CD4-positive, alpha-beta T cell treated with Interleukin-4 for 1 hour (primary cell): Measurements from ENCODE around the gene PSG1.
"Not testable (repeated sequence)": the region's sequence is repeated elsewhere in the genome, so short reads cannot be mapped to it uniquely, and the experiment has no call there.

Source experiments
- DNase-seq, 2 donors: peaks; one replicate each; pipeline ENCODE4 v3.0.0-alpha.2; 2020 to 2022

PSG1 gene

DNA sequence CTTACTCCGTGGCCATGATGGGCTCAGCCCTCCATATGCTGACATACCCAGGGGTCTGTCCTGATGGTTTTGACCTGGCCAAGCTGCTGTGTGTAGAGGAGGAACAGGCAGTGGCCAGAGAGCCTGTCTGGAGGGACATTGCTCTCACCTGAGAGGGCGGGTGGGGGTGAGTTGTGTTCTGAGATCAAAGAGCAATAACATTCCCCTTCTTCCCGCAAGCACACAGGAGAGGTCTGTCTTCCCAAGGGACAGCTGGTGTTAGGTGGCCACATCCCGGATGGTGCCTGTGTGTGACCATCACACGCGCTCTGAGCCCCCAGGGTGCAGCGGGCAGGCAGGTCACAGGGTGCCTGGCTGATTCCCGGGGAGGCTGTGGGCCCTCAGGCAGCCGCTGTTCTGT is 1.1 kb upstream of the PSG1 start:
- DNase-seq: not testable (repeated sequence)

DNA sequence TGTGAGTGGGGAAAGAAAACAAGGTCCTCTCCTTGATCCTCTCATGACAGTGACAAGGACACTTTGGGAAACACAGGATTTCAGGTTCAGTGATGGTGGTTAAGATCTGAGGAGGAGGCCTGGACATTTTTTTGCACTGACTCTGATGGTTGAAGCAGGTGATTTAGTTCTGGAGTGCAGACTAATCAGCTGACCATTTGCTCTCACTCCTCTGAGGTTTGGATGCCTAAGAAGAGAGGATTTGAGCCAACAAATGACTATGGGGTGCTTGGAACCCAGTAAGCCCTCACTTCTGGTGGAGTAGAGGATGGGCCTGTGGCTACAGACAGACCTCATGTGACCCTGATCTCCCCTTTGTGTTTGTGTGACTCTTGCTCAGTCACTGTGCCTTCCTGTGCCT is 2.9 kb downstream of the PSG1 start:
- DNase-seq: not testable (repeated sequence)

DNA sequence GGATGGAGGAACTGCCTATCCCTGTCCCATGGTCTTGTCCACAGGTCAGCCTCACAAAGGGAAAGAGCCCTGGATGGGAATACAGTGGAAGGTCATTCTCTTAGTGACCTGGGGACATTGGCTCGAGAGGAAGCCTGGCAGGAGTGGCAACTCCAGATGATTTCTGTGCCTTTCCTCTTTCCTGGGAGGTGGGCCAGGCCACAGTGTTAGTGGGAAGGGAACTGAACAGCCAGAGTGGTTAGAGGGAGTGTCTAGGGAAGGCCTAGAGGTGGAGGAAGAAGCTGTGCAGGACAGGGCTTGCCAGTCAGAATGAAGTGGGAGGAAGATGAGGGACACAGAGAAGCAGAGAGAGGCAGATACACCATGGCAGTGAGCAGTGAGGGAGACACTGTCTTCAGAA is 3.6 kb downstream of the PSG1 start:
- not testable (repeated sequence) for DNase-seq

DNA sequence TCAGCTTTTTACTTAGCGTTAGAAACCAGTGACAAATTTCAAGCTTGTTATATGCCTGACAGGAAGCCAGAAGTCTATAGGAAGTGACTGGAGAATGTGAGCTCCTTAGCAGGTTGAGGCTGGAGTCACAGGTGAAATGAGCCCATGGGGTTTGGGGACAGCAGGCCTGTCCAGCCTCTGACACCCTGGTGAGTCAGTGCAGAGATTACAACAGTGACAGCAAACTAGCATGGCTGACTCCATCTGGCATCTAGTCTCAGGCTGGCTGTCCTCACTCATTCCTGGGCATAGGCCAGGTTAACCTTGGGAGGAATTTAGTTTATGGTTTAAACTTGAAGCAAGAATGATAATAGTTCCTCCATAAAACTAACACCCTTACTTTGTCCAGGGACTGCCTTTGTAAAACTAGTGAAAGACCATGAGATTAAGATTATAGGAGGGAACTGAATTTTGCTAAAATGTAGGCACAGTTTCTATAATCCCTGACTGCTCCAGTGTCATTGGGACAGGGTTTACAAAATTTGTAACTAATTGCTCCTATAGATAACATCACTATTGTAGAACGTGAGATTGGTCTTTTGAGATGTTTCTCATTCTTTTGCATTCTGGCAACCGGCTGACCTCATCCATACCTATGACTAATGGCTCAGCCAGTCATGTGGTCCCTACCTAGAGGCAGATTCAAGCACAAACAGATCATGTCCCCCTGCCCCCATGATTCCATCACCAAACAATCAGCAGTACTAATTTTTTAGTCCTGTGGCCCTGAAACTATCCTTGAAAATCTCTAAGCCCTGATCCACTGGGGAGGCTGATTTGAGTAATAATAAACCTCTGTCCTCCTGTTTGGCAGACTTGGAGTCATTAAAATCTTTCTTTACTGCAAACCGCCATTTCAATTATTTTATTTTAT is 4.4 kb downstream of the PSG1 start:
- DNase-seq: not testable (repeated sequence)

DNA sequence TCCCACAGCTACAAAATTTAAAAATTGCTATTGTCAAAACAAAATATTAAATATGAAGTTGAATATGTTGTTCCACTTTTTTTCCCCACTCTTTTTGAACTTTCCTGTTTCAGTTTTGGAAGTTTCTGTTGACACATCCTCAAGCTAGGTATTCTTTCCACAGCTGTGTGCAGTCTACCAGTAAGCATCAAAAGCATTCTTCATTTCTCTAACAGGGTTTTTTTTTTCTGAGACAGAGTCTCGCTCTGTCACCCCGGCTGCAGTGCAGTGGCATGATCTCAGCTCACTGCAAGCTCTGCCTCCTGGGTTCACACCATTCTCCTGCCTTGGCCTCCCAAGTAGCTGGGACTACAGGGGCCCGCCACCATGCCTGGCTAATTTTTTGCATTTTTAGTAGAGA is 5.4 kb downstream of the PSG1 start:
- not testable (repeated sequence) for DNase-seq

DNA sequence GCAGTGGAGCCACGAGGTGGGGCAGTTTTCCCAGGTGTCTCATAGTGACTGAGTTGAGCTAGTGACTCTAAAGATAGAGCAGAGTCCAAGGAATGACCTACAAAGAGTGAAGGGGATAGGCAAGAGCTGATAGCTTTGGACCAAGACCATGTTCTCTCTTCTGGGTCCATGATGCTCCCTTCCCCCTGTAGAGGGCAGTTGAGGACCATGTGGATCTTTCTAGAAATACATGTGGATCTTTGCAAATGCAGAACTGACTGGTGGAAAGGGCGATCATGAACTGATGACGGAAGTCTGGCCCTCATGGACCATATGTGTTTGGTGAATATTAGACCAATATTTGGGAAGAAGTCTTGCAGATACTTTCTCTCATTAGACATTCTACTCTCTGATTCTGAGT is 6.9 kb downstream of the PSG1 start:
- no peak for DNase-seq

DNA sequence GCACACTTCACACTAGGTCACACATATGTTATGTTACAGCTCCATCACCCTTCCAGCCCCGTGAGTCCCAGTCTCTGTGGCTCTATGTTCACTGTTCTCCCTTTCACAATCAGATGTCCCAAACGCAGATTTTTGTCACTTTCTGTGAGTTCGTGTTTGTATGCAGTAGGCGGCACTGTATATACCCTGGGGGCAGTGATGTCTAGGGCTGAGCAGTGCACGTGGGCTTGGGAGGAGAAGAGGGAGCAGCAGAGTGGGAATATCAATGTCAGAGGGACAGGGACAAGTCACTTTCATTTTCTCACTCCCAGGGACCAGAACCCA is 22.0 kb downstream of the PSG1 start:
- no peak for DNase-seq

DNA sequence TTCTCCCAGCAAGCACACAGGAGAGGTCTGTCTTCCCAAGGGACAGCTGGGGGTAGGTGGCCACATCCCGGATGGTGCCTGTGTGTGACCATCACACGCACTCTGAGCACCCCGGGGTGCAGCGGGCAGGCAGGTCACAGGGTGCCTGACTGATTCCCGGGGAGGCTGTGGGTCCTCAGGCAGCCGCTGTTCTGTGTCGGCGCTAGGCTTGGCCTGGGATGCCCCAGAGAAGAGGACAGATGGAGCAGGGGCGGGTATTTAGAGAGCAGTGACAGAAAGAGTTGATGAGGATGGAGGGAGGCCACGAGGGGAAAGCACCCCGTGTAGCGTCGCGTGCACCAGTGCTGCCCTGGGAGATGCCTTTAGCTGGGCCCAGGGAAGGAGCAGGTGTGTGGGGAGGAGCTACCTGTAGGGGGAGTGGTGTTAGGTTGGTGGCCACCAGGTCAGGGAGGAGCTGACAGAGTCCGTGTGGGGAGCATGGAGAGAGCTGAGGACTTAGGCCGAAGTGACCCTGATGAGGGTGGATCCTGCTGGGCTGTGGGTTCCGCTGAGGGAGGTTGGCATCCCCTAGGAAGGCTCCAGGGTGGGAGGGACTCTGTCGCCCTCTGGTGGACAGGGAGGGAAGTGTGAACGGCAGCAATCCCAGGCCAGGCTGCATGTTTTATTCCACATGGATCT is 22.5 kb downstream of the PSG1 start:
- DNase-seq: not testable (repeated sequence)

DNA sequence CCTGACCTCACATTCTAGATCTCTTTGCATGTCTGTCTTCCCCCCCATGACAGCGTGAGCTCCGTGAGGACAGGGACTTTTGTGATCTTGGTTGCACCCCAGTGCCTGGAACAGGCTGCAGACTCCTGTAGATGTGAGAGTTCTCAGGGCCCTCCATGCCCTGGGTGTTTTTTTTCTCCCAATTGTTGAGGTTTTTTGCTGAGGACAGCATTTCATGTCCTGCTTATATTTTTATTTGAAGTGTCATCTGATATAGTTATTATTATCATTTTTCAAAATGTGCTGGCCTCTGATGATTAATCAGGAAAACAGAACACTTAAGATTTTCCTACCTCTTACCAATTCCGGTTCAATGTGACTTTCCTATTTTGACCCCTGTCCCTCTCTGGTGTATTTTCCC is 24.8 kb downstream of the PSG1 start:
- DNase-seq: not testable (repeated sequence)

DNA sequence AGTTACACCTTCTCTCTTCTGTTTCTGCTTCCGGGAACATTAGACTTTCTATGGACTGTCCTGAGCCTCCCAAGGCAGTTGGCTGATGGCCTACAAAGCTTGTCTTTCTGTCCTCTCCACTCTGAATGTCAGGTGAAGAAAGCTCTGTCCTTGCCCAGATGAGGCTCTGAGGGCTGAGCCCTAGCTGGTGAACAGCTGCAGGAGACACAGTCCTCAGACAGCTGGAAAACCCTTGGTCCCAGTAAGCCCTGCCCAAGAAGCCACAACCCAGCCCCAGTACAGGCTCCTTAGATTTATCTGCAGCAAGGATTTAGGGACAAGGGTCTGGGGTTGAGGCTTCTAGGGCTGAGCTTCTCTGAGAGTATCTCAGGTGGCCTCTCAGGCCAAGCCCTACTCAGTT is 26.3 kb downstream of the PSG1 start:
- DNase-seq: not testable (repeated sequence)

DNA sequence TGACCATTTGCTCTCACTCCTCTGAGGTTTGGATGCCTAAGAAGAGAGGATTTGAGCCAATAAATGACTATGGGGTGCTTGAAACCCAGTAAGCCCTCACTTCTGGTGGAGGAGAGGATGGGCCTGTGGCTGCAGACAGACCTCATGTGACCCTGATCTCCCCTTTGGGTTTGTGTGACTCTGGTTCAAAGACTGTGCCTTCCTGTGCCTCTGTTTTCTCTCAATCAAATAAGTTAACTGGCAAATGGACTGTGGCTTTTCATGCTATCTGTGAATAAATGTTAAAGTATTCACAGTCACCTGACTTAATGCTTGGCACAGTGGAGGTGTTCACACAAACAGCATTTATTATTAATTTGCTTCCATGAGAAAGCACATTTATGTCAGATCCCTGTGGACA is 26.7 kb downstream of the PSG1 start:
- not testable (repeated sequence) for DNase-seq

DNA sequence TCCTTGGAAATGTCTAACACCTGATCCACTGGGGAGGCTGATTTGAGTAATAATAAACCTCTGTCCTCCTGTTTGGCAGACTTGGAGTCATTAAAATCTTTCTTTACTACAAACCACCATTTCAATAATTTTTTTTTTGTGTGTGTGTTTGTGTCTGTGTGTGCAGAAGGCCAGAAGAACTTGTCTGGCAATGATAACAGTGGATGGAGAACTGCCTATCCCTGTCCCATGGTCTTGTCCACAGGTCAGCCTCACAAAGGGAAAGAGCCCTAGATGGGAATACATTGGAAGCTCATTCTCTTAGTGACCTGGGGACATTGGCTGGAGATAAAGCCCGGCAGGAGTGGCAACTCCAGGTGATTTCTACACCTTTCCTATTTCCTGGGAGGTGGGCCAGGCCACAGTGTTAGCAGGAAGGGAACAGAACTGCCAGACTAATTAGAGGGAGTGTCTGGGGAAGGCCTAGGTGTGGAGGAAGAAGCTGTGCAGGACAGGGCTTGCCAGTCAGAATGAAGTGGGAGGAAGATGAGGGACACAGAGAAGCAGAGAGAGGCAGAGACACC is 27.7 kb downstream of the PSG1 start:
- DNase-seq: not testable (repeated sequence)

DNA sequence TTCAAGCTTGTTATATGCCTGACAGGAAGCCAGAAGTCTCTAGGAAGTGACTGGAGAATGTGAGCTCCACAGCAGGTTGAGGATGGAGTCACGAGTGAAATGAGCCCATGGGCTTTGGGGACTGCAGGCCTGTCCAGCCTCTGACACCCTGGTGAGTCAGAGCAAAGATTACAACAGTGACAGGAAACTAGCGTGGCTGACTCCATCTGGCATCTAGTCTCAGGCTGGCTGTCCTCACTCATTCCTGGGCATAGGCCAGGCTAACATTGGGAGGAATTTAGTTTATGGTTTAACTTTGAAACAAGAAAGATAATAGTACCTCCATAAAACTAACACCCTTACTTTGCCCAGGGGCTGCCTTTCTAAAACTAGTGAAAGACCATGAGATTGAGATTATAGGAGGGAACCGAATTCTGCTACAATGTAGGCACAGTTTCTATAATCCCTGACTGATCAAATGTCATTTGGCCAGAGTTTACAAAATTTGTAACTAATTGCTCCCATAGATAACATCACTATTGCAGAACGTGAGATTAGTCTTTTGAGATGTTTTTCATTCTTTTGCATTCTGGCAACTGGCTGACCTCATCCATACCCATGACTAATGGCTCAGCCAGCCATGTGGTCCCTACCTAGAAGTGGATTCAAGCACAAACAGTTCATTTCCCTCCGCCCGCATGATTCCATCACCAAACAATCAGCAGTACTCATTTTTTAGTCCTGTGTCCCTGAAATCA is 28.4 kb downstream of the PSG1 start:
- DNase-seq: no peak

DNA sequence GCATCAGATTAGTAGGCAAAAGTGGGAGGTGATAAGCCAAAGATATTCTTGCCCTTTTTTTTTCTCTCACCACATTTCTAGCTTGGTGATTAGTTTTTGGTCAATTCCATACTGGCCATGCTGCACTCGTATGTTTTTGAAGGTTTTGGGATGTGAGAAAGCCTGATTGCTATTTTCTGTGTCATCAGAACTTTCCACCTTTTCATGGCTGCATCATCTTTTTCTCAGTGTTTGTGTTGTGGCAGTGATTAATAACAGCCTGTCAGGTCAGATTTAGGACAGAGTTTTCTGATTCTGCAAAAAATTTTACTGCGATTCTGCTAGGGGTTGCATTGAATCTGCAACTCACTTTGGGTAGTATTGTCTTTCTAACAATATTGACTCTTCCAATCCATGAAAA is 32.9 kb downstream of the PSG1 start:
- DNase-seq: no peak

DNA sequence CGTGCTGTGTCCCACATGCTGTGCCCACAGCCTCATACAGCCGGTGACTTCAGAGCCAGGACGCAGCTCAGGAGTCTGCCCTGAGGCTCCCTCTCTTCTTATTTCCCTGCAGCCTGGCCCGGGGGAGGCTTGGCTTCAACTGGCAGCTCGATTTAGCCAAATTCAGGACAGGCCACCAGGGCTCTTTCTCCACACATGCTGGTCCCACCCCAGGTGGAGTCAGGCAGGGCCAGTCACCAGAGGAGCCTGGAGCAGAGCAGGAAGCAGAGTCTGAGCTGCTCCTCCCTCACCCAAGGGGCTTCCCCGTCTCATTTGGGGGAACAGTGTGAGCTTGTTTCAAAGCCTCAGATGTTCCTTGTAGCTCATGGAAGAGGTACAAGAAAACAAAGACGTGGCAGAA is 35.9 kb downstream of the PSG1 start:
- DNase-seq: not testable (repeated sequence)

DNA sequence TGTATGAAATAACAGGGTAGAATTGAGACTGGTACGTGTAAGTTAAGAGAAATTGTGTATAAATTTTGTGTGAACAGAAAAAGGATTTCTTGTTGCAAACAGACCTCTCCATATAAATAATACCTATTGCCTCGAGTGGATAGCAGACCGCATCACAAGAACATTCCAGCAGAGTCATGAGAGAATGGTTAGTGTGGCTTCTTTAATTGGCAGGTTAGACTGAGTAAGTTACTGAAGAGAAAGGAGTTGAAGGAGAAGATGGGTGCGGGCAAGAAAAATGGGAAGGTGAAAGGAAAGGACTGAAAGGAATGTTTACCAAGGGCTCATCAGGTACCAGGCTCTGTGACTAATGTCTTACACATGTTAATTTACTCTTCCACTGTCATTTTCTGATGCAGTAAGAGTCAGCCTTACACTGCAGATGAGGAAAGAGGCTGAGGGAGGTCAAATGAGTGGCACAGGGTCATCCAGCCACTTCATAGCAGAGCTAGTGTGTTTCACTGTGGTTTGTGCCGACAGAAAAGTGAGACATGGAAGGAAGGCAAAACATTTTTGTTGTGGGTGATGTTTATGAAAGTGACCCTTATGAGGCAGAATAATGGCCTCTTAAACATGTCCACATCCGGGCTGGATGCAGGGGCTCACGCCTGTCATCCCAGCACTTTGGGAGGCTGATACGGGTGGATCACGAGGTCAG is 46.6 kb downstream of the PSG1 start:
- DNase-seq: not testable (repeated sequence)

DNA sequence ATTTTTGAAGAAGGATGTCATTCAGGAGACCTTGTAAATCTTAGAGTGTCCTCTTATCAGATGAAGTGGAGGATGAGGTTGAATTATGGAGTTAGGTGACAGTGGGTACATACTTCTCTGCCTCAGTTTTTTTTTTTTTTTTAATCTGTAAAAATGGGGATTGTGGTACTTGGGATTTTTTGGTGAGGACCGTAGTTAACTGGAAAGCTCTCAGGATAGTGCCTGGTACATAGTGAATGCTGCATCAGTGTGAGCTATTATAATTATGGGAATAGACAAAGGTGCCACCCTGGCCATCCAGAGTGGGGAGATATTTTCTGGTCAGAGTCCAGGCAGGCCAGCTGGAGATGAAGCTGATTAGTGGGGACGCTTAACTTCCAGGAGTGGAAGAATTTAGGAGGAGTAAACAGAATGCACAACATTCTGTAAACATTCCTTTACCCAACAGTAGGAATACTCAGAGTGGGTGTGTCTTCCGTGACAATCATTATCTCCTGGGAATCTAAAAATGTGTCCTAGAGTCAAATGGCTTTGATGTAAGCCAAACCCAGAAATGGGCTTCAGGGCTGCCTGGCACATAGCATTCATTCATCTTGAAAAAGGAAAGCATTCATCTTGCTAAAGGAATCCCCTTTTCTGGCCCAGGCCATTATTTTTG is 47.4 kb downstream of the PSG1 start:
- DNase-seq: not testable (repeated sequence)

DNA sequence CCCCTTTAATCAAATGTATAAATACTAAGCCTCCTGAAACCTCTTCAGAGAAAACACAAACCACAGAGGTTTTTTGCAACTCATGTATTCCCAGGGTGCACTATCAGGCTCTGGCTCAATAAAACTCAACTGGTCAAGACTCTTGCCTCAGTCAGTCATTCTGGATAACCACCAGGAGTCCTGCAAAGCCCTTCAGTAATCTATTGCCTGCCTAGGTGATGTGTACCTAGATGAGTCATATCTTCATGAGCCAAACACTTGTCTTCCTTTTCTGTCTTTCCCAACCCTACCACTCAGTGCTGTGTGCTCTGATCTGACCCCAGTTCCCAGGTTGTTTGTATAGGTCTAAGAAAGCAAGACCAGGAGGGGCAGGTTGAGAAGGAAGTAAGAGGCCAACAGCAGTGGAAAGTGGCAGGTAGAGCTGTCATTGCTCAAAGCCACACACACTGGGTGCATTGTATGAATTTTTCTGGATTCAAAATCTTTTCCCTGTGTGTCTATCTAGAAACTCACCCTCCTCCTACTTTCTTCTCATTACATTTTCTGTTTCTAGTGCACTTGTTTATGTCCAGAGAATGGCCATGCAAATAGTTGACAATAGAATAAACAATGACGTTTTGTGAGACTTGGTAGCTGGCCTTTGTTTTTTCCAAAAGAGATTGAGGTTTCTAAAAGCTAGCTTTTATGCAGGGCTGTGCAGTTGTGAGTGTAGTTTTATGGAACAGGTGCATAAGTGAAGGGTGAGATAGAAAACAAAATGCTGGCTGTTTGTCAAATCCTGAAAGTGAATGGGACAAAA is 48.1 kb downstream of the PSG1 start:
- no peak for DNase-seq

DNA sequence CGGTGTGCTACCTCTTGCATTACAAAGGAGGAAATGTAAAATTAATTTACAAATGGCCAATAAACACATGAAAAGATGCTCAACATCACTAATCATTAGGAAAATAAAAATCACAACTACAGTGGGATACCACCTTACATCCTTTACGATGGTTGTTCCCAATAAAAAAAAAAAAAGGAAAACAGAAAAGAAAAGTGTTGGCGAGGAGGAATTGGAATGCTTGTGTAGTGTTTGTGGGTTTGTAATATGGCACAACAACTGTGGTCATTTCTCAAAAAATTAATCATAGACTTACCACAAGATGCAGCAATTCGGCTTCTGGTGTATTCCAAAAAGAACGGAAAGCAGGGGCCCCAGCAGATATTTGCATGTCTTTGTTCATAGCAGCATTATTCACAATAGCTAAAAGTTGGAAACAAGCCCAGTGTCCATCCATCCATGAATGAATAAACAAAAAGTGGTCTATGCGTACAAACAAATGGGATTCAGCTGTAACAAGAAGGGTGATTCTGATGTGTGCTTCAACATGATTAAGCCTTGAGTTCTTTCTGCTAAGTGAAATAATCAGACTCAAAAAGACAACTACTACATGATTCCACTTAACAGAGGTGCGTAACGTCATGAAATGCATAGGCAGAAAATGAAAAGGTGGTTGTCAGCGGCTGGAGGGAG is 58.1 kb downstream of the PSG1 start:
- not testable (repeated sequence) for DNase-seq

DNA sequence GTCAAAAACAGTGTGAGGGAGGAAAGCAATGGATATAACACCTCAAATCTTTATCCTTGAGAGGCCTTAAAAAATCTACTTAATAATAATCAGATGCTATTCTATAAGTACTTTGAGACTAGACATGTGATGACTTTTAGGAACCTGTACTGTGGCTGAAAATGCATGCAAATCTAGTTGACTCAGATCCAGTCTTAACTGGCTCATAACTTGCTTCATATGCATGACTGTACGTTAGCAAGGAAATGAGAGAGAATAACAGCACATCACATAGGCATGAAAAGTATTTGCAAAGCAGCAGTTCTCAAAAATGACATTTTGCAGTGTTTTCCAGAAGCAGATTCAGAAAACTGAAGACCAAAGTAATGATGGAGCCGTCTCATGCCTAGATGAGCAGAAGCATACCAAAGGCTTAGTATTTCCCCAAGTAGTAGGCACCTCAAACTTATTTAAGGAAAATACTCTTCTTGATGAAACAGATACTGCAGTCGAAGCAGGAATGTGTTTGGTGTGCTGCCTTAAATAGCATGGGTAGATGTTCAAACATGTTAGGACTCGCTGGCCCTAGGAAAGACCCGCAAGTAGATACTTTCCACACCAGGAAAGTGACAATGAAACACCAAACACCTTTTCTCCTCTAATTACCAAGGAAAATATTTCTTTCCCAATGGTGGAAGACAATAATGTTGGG is 59.4 kb downstream of the PSG1 start:
- not testable (repeated sequence) for DNase-seq
